EL (cell line): Measurements from ENCODE around the gene WLS.

Experiments
- DNase-seq: peaks from one replicate; pipeline ENCODE4 v3.0.0-alpha.2; 2016

Gene WLS

DNA sequence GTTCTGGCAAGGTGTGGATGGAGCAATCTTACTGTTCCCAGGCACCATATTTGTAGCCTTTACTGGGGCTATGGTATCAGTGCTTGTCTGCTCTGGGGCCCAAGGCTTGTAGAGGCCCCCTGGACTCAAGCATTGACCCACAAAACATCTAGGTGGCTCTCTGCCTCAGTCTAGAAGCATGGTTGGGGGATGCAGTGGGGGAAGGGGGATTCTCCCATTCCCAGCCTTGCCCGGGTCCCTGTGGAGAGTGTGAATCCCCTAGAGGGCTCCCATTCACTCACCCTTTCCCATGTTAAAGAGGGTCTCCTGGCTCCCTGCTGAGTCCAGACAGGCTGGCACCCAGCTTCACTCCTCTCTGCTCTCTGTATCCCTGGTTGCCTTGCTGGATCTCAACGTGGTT, 153.7 kb downstream of the WLS start:
- no peak for DNase-seq
